GM13977 (cell line): ENCODE measurements around the gene BTG4.

Source experiments
- DNase-seq: peaks from one replicate; pipeline ENCODE4 v3.0.0; 2012; ENCODE audit warnings: low spot score
- CTCF ChIP-seq: IDR thresholded peaks from 2 replicates; pipeline ENCODE4 v1.5.1; 2012; ENCODE audit warnings: mild to moderate bottlenecking, control low read depth; ENCODE audit not compliant: insufficient read depth; ENCODE audit errors: extremely low read depth, missing control alignments
- in situ Hi-C: fragments of 300-500 bp; cut with MboI; formaldehyde crosslinking; loops from one replicate; pipeline ENCODE4 v1.12.0; 2022; ENCODE audit warnings: low sequenced_read_pairs, low pct_unique_long_range_greater_than_20kb, mixed read lengths, inconsistent platforms; ENCODE audit not compliant: unreplicated experiment

Gene BTG4

DNA sequence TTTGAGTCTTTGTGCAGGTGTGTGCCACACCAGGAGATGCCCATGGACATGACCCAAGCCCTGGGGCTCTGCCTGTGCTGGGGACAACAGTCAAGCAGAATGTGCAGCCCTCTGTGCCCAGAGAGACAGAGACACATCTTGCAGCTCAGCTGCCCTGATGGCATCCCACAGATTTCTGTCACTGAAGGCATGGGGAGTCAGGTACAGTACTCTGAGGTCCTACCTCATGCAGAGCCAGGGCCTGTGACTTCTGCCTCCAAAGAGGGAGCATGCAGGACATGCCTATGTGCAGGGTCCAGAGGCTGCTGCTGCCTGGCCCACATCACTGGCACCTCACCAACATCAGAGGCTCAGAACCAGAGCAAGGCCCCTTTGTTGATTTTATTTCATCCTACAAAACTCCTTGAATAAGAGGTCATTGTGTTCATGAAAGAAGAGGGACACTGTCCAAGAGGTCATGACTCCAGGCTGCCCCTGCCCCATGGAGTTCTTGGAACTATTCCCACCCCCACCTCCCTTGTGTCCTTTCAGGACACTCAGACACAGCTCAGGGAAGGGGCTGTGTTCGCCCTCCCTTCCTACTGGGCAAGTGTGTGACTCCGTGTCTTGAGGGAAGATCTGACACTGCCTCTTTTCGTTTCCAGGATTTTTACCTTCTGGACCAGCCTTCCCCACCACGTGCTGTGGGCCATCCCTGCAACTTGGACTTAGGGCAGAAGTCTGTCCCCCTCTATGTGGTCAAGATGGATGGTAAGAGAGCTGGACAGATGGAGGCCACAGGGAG lies 62.3 kb downstream of the BTG4 start:
- in situ Hi-C loops, result loop anchor here (25.0 kb wide), 1 partner anchor 1013 kb away; the partner anchor contains the start of gene FDX1
- DNase-seq, result no peak
- TF ChIP-seq CTCF, result no peak

GRCh38 chr11:111448831-111449557 lies 63.2 kb downstream of the BTG4 start:
- in situ Hi-C loops, result loop anchor here (25.0 kb wide), 1 partner anchor 1012 kb away; the partner anchor contains the start of gene FDX1
- DNase-seq, result no peak
- no peak for TF ChIP-seq CTCF

- TF ChIP-seq CTCF, result no peak
- in situ Hi-C loops, result loop anchor here (25.0 kb wide), 1 partner anchor 1011 kb away; the partner anchor contains the start of gene FDX1
Observed at GRCh38 chr11:111448414-111448813, 63.8 kb downstream of the BTG4 start.

DNA sequence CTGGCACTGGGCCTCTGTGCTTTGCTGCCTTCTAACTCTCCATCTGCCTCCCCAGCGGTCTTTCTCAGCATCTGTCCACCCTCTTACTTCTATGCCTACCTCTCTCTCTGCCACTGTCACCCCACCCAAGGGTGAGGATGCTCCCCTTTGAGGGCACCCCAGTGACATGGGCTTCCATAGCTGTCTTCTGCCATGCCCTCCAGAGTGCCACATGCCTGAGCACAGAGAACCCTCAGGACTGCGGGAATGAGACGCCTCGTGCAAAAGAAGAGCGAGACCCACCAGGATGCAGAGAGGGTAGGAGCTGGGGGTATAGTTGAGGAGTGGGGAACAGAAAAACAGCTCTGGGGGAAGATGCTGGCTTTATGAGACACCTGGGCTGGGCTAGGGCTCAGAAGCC lies 64.3 kb downstream of the BTG4 start:
- no peak for TF ChIP-seq CTCF
- DNase-seq, result no peak
- in situ Hi-C loops, result loop anchor here (25.0 kb wide), 1 partner anchor 1011 kb away; the partner anchor contains the start of gene FDX1

More at GRCh38 chr11:111448414-111448813, 63.8 kb downstream of the BTG4 start:
- no peak for DNase-seq

DNA sequence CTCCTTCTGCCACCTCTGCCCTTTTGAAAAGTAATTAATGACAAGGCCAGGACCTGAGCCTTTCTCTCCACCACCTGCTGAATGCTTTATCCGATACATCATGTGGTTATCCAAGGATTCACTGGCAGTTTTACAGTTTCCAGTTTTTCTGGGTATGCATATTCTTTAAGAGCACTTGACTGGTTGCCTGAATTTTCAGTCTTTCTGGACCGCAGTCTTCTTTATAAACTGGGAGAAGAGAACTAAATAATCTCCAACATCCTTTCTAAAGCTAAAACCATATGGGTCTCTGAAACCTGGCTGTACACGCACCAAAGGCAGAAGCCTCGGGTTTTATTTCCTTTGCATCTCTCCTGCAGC lies 65.1 kb downstream of the BTG4 start:
- in situ Hi-C loops, result loop anchor here (25.0 kb wide), 1 partner anchor 1010 kb away; the partner anchor contains the start of gene FDX1
- TF ChIP-seq CTCF, result no peak
- no peak for DNase-seq

GRCh38 chr11:111446404-111447111 lies 65.6 kb downstream of the BTG4 start:
- TF ChIP-seq CTCF, result peak; percentile 94
- DNase-seq, result peak; percentile 90
- in situ Hi-C loops, result loop anchor here (25.0 kb wide), 1 partner anchor 1009 kb away; the partner anchor contains the start of gene FDX1
